H9 (cell line): ENCODE measurements around the gene DBNL. TPM values are rescaled to one million over a fixed set of nuclear protein-coding genes. Genes with fewer than 3 reads are reported as not detected.

ENCODE experiments used
- DNase-seq: peaks from one replicate; pipeline ENCODE4 v3.0.0-alpha.2; 2017
- H2AFZ ChIP-seq: one replicate; pipeline ENCODE4 v1.6.1; 2013; ENCODE audit warnings: mild to moderate bottlenecking, low read length, control low read depth, moderate library complexity
- H2AK5ac ChIP-seq: 2 replicates; pipeline ENCODE4 v1.6.1; 2013; ENCODE audit warnings: low read length, control low read depth, mixed read lengths; ENCODE audit not compliant: insufficient read length
- H2BK120ac ChIP-seq: one replicate; pipeline ENCODE4 v1.6.1; 2013; ENCODE audit warnings: low read depth, mild to moderate bottlenecking, low read length, control low read depth, inconsistent platforms; ENCODE audit not compliant: poor library complexity, severe bottlenecking
- H2BK12ac ChIP-seq: 2 replicates; pipeline ENCODE4 v1.6.1; 2013; ENCODE audit warnings: low read length, control low read depth, mixed read lengths, low read depth; ENCODE audit not compliant: insufficient read length
- H2BK15ac ChIP-seq: 2 replicates; pipeline ENCODE4 v1.6.1; 2013; ENCODE audit warnings: low read depth, low read length, control low read depth
- H2BK20ac ChIP-seq: one replicate; pipeline ENCODE4 v1.6.1; 2013; ENCODE audit warnings: low read depth, mild to moderate bottlenecking, low read length, control low read depth, inconsistent platforms; ENCODE audit not compliant: poor library complexity, severe bottlenecking
- H2BK5ac ChIP-seq: 2 replicates; pipeline ENCODE4 v1.6.1; 2013; ENCODE audit warnings: low read length, control low read depth, mixed read lengths; ENCODE audit not compliant: insufficient read length
- H3K14ac ChIP-seq: 2 replicates; pipeline ENCODE4 v1.6.1; 2013; ENCODE audit warnings: low read length, control low read depth; ENCODE audit not compliant: insufficient read depth
- H3K18ac ChIP-seq: 2 replicates; pipeline ENCODE4 v1.6.1; 2013; ENCODE audit warnings: low read depth, mild to moderate bottlenecking, mixed read lengths, low read length, control low read depth; ENCODE audit not compliant: insufficient read length
- H3K23ac ChIP-seq: 2 replicates; pipeline ENCODE4 v1.6.1; 2013; ENCODE audit warnings: low read length, control low read depth, mixed read lengths, low read depth; ENCODE audit not compliant: insufficient read length
- H3K23me2 ChIP-seq: 2 replicates; pipeline ENCODE4 v1.6.1; 2013; ENCODE audit warnings: low read depth, mild to moderate bottlenecking, mixed read lengths, low read length, control low read depth; ENCODE audit not compliant: insufficient read length, poor library complexity, severe bottlenecking
- H3K27ac ChIP-seq: 2 replicates; pipeline ENCODE4 v1.5.1; 2013; ENCODE audit warnings: low read length, control low read depth, mixed read lengths, low read depth; ENCODE audit not compliant: insufficient read length
- H3K27me3 ChIP-seq: 2 replicates; pipeline ENCODE4 v1.6.1; 2013; ENCODE audit warnings: low read length, control low read depth, inconsistent platforms; ENCODE audit not compliant: insufficient read depth
- H3K4ac ChIP-seq: 2 replicates; pipeline ENCODE4 v1.6.1; 2013; ENCODE audit warnings: low read depth, mild to moderate bottlenecking, control low read depth, inconsistent platforms, low read length, moderate library complexity
- H3K4me1 ChIP-seq: 2 replicates; pipeline ENCODE4 v1.6.1; 2013; ENCODE audit warnings: low read length, control low read depth, inconsistent platforms; ENCODE audit not compliant: insufficient read depth
- H3K4me2 ChIP-seq: 2 replicates; pipeline ENCODE4 v1.6.1; 2013; ENCODE audit warnings: low read length, control low read depth, mixed read lengths; ENCODE audit not compliant: insufficient read length, insufficient read depth
- H3K56ac ChIP-seq: 2 replicates; pipeline ENCODE4 v1.6.1; 2013; ENCODE audit warnings: low read depth, mild to moderate bottlenecking, mixed read lengths, low read length, control low read depth; ENCODE audit not compliant: insufficient read length
- H3K79me1 ChIP-seq: 2 replicates; pipeline ENCODE4 v1.6.1; 2013; ENCODE audit warnings: low read depth, mild to moderate bottlenecking, moderate library complexity, low read length, control low read depth, inconsistent platforms; ENCODE audit not compliant: insufficient read depth, poor library complexity, severe bottlenecking
- H3K79me2 ChIP-seq: 2 replicates; pipeline ENCODE4 v1.6.1; 2013; ENCODE audit warnings: low read length, control low read depth, inconsistent platforms; ENCODE audit not compliant: insufficient read depth
- H3K9ac ChIP-seq: 2 replicates; pipeline ENCODE4 v1.6.1; 2013; ENCODE audit warnings: low read length, control low read depth, mixed read lengths; ENCODE audit not compliant: insufficient read length; ENCODE audit errors: extremely low read depth
- H3K9me3 ChIP-seq: one replicate; pipeline ENCODE4 v1.6.1; 2013; ENCODE audit warnings: low read depth, low read length, inconsistent platforms; ENCODE audit not compliant: control insufficient read depth
- H3T11ph ChIP-seq: one replicate; pipeline ENCODE4 v1.6.1; 2013; ENCODE audit warnings: mild to moderate bottlenecking, low read length, control low read depth, inconsistent platforms
- H4K20me1 ChIP-seq: one replicate; pipeline ENCODE4 v1.6.1; 2013; ENCODE audit not compliant: control insufficient read depth, insufficient read length, insufficient read depth
- H4K5ac ChIP-seq: 2 replicates; pipeline ENCODE4 v1.6.1; 2013; ENCODE audit warnings: low read depth, mild to moderate bottlenecking, mixed read lengths, low read length, control low read depth; ENCODE audit not compliant: insufficient read length
- H4K8ac ChIP-seq: replicated peaks from 2 replicates; pipeline ENCODE4 v1.6.1; 2013; ENCODE audit warnings: low read length, control low read depth, mixed read lengths, low read depth; ENCODE audit not compliant: insufficient read length
- H4K91ac ChIP-seq: 2 replicates; pipeline ENCODE4 v1.6.1; 2013; ENCODE audit warnings: low read depth, mild to moderate bottlenecking, moderate library complexity, mixed read lengths, low read length, control low read depth; ENCODE audit not compliant: insufficient read length
- H3K27ac Mint-ChIP-seq, 3 experiments: 2 replicates in 2 of 3; 3 replicates in 1 of 3; pipeline ENCODE4 v1.8.0; 2020 to 2021; ENCODE audit warnings: mixed read lengths in 3 of 3, mild to moderate bottlenecking in 1 of 3, moderate library complexity in 1 of 3
- H3K27me3 Mint-ChIP-seq: 2 replicates; pipeline ENCODE4 v1.8.0; 2021; ENCODE audit warnings: low read depth, mild to moderate bottlenecking, moderate library complexity, mixed read lengths
- H3K36me3 Mint-ChIP-seq, 3 experiments: 2 replicates in 2 of 3; 3 replicates in 1 of 3; pipeline ENCODE4 v1.8.0; 2020 to 2021; ENCODE audit warnings: low read depth in 3 of 3, mixed read lengths in 3 of 3; ENCODE audit not compliant: insufficient read depth in 1 of 3
- H3K4me1 Mint-ChIP-seq, 2 experiments: 2 replicates each; pipeline ENCODE4 v1.8.0; 2020; ENCODE audit warnings: mixed read lengths in 2 of 2
- H3K4me3 Mint-ChIP-seq, 2 experiments: 2 replicates in 1 of 2; 3 replicates in 1 of 2; pipeline ENCODE4 v1.8.0; 2020 to 2021; ENCODE audit warnings: mild to moderate bottlenecking in 2 of 2, mixed read lengths in 2 of 2, moderate library complexity in 1 of 2
- H3K9me3 Mint-ChIP-seq, 2 experiments: 2 replicates in 1 of 2; 3 replicates in 1 of 2; pipeline ENCODE4 v1.8.0; 2020; ENCODE audit warnings: mild to moderate bottlenecking in 2 of 2, mixed read lengths in 2 of 2, moderate library complexity in 1 of 2
- CTCF ChIP-seq: fragments of 200-600 bp; sonication (generic); conservative IDR thresholded peaks from 3 replicates; pipeline ENCODE4 v1.8.0; 2021; ENCODE audit warnings: antibody characterized with exemption, mild to moderate bottlenecking
- WGBS: extraction: QIAGEN DNeasy Blood & Tissue Kit; methylation state at CpG from one replicate; pipeline ENCODE4 v1.1.7; 2013; ENCODE audit warnings: missing lambda C conversion rate, low lambda C conversion rate, mixed read lengths; ENCODE audit not compliant: insufficient read length; ENCODE audit errors: extremely low coverage; 5-methylcytosine and 5-hydroxymethylcytosine counted together
- total RNA-seq: library from RNA; stranded (reverse); gene quantifications from 2 replicates; pipeline ENCODE4 v1.2.1, GENCODE V29; 2021

The DBNL gene
- total RNA-seq, 1 experiment from 2014 or later = 51.3 TPM

- Histone ChIP-seq H3K9ac (no peak overlapping the region), H4K91ac (no peak overlapping the region), H2AK5ac (no peak overlapping the region), H3K4me1 (no peaks in the 10 kb centered on the region), H4K8ac (no peak overlapping the region), H3K4ac (no peak overlapping the region), H2BK20ac (no peak overlapping the region), H3K56ac (no peak overlapping the region), H3K9me3 (no peaks in the 10 kb centered on the region), H3K4me2 (no peak overlapping the region), H2BK5ac (no peak overlapping the region), H2BK120ac (no peak overlapping the region), H3K18ac (no peak overlapping the region), H3K27me3 (no peaks in the 10 kb centered on the region), H3K23ac (no peak overlapping the region), H3K79me2 (no peaks in the 10 kb centered on the region), H4K20me1 (no peaks in the 10 kb centered on the region), H3K23me2 (no peaks in the 10 kb centered on the region), H3T11ph (no peak overlapping the region), H2AFZ (no peak overlapping the region), H2BK12ac (no peak overlapping the region), H2BK15ac (no peak overlapping the region), H3K27ac (no peak overlapping the region), H3K14ac (no peak overlapping the region), H3K79me1 (no peaks in the 10 kb centered on the region), H4K5ac (no peak overlapping the region)
- no peaks in the 10 kb centered on the region; a peak in 2 of 5 replicates for H3K9me3 Mint-ChIP-seq
- DNase-seq = no peak
- H3K4me1 Mint-ChIP-seq = peaks cover under 1 to 2% of the 10 kb centered on the region in 2 experiments; a peak in 1 of 4 replicates
- TF ChIP-seq CTCF = no peak
- no peak overlapping the region for H3K27ac Mint-ChIP-seq
- no CpG with 5 or more reads among the region's 30 CpGs for WGBS
- H3K4me3 Mint-ChIP-seq = no peak overlapping the region
- H3K27me3 Mint-ChIP-seq = no peaks in the 10 kb centered on the region
- peaks cover 16 to 71% (median 46%) of the 10 kb centered on the region in 3 experiments; a peak in 6 of 7 replicates for H3K36me3 Mint-ChIP-seq
These were observed 13.6 kb downstream of the DBNL start for GRCh38 chr7:44057849-44058758.
